ENCODE measurements around the gene ST8SIA6.
"Not testable (repeated sequence)": the region's sequence is repeated elsewhere in the genome, so short reads cannot be mapped to it uniquely, and the experiment has no call there.

The ST8SIA6 gene

GRCh38 chr10:17427201-17427600, 27.2 kb downstream of the ST8SIA6 start:
- no peak for DNase-seq (ENCODE audit: low read depth in 2 of 2)

- DNase-seq (ENCODE audit: low read depth in 2 of 2): no peak
These were observed 28.1 kb downstream of the ST8SIA6 start for GRCh38 chr10:17426263-17426750.

- no peak for DNase-seq (ENCODE audit: low read depth in 2 of 2)
These were observed 28.7 kb downstream of the ST8SIA6 start for GRCh38 chr10:17425584-17426262.

GRCh38 chr10:17423632-17424186, 30.7 kb downstream of the ST8SIA6 start:
- no peak for DNase-seq (ENCODE audit: low read depth in 2 of 2)

GRCh38 chr10:17422931-17423330, 31.5 kb downstream of the ST8SIA6 start:
- DNase-seq (ENCODE audit: low read depth in 2 of 2): no peak

- DNase-seq (ENCODE audit: low read depth in 2 of 2): no peak
These were observed 36.1 kb downstream of the ST8SIA6 start for GRCh38 chr10:17418249-17418648.

GRCh38 chr10:17416442-17417211, 37.8 kb downstream of the ST8SIA6 start:
- no peak for DNase-seq (ENCODE audit: low read depth in 2 of 2)

GRCh38 chr10:17415046-17415658, 39.2 kb downstream of the ST8SIA6 start:
- DNase-seq (ENCODE audit: low read depth in 2 of 2): no peak

GRCh38 chr10:17414484-17414883, 39.9 kb downstream of the ST8SIA6 start:
- DNase-seq (ENCODE audit: low read depth in 2 of 2): no peak

GRCh38 chr10:17413876-17414275, 40.5 kb downstream of the ST8SIA6 start:
- no peak for DNase-seq (ENCODE audit: low read depth in 2 of 2)

- no peak for DNase-seq (ENCODE audit: low read depth in 2 of 2)
These were observed 42.1 kb downstream of the ST8SIA6 start for GRCh38 chr10:17412323-17412722.

- DNase-seq (ENCODE audit: low read depth in 2 of 2): no peak
These were observed 43.5 kb downstream of the ST8SIA6 start for GRCh38 chr10:17410907-17411306.

GRCh38 chr10:17409170-17409733, 45.1 kb downstream of the ST8SIA6 start:
- no peak for DNase-seq (ENCODE audit: low read depth in 2 of 2)

GRCh38 chr10:17407047-17407446, 47.3 kb downstream of the ST8SIA6 start:
- DNase-seq (ENCODE audit: low read depth in 2 of 2): no peak

- DNase-seq (ENCODE audit: low read depth in 2 of 2): no peak
These were observed 48.2 kb downstream of the ST8SIA6 start for GRCh38 chr10:17406036-17406834.

- DNase-seq (ENCODE audit: low read depth in 2 of 2): no peak
These were observed 51.2 kb downstream of the ST8SIA6 start for GRCh38 chr10:17403161-17403560.

GRCh38 chr10:17402040-17402439, 52.4 kb downstream of the ST8SIA6 start:
- not testable (repeated sequence) for DNase-seq (ENCODE audit: low read depth in 2 of 2)

GRCh38 chr10:17396004-17396403, 58.4 kb downstream of the ST8SIA6 start:
- no peak for DNase-seq (ENCODE audit: low read depth in 2 of 2)

- DNase-seq (ENCODE audit: low read depth in 2 of 2): no peak
These were observed 59.5 kb downstream of the ST8SIA6 start for GRCh38 chr10:17394854-17395253.

- no peak for DNase-seq (ENCODE audit: low read depth in 2 of 2)
These were observed 66.4 kb downstream of the ST8SIA6 start for GRCh38 chr10:17387861-17388503.

GRCh38 chr10:17386616-17387075, 67.7 kb downstream of the ST8SIA6 start:
- no peak for DNase-seq (ENCODE audit: low read depth in 2 of 2)
